Mesothelial cell of epicardium (in vitro differentiated cells): ENCODE data around the gene DHRS7B. TPM values are rescaled to one million over a fixed set of nuclear protein-coding genes. Genes with fewer than 3 reads are reported as not detected.
A peak's percentile ranks its signal among the peaks of the same experiment; 100 is the strongest.

Experiments used
- DNase-seq, 2 experiments: peaks; one replicate each; pipeline ENCODE4 v3.0.0; 2021; ENCODE audit warnings: low spot score in 2 of 2; ENCODE audit not compliant: unreplicated experiment in 2 of 2
- H3K27ac Mint-ChIP-seq: 2 replicates; pipeline ENCODE4 v1.8.0; 2021; ENCODE audit warnings: mixed read lengths
- H3K27me3 Mint-ChIP-seq: 2 replicates; pipeline ENCODE4 v1.8.0; 2021; ENCODE audit warnings: low read depth, mixed read lengths
- H3K36me3 Mint-ChIP-seq: 2 replicates; pipeline ENCODE4 v1.8.0; 2021; ENCODE audit warnings: mixed read lengths
- H3K4me1 Mint-ChIP-seq: 2 replicates; pipeline ENCODE4 v1.8.0; 2021; ENCODE audit warnings: mixed read lengths
- H3K4me3 Mint-ChIP-seq: 2 replicates; pipeline ENCODE4 v1.8.0; 2021; ENCODE audit warnings: mild to moderate bottlenecking, moderate library complexity, mixed read lengths
- H3K9me3 Mint-ChIP-seq: 2 replicates; pipeline ENCODE4 v1.8.0; 2021; ENCODE audit warnings: mixed read lengths
- total RNA-seq: library from RNA; stranded (reverse); gene quantifications from 3 replicates; pipeline ENCODE4 v1.2.1, GENCODE V29; 2021
- TF ChIP-seq, protein P1 (sequence below): fragments of 200-600 bp; sonication (generic); IDR thresholded peaks from one replicate; pipeline ENCODE4 v1.5.0; 2021; ENCODE audit warnings: antibody characterized with exemption; ENCODE audit not compliant: unreplicated experiment

The DHRS7B gene
- total RNA-seq, 1 donor from 2014 or later, result 19.8 TPM

DNA sequence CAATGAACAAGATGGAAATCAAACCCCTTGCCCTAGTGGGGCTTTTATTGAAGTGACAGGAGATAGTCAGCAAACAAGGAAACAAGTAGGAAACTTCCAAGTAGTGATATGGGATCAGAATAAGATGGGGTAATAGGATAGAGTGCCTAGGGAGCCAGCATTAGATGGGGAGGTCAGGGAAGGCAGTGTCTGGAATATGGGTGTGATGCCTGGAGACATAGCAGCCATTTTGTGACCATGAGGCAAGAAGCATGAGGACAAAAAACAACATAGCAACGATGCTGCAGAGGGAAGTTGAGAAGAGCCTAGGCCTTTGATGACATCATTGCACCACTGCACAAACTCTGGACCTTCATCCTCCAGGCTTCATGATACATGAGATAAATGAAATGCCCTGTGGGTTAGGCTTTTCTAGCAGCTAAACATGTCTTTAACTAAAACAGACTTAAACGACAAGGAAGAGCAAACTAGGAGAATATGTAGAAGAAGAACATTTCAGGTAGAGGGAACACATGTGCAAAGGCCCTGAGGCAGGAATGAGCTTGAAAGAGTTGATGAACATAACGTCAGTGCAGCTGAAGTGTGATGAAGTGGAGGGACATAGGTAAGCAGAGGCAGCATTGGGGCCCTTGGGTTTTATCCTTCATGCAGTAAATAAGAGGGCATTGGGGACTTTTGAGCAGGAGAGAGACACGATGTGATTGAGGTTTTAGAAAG, 105.4 kb downstream of the DHRS7B start:
- DNase-seq, result no peak
- peaks cover 9% of the 10 kb centered on the region for H3K9me3 Mint-ChIP-seq
- H3K27me3 Mint-ChIP-seq, result no peaks in the 10 kb centered on the region
- TF ChIP-seq, protein P1, sequence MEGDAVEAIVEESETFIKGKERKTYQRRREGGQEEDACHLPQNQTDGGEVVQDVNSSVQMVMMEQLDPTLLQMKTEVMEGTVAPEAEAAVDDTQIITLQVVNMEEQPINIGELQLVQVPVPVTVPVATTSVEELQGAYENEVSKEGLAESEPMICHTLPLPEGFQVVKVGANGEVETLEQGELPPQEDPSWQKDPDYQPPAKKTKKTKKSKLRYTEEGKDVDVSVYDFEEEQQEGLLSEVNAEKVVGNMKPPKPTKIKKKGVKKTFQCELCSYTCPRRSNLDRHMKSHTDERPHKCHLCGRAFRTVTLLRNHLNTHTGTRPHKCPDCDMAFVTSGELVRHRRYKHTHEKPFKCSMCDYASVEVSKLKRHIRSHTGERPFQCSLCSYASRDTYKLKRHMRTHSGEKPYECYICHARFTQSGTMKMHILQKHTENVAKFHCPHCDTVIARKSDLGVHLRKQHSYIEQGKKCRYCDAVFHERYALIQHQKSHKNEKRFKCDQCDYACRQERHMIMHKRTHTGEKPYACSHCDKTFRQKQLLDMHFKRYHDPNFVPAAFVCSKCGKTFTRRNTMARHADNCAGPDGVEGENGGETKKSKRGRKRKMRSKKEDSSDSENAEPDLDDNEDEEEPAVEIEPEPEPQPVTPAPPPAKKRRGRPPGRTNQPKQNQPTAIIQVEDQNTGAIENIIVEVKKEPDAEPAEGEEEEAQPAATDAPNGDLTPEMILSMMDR, result no peak
- H3K36me3 Mint-ChIP-seq, result no peaks in the 10 kb centered on the region
- H3K27ac Mint-ChIP-seq, result no peak overlapping the region
- H3K4me1 Mint-ChIP-seq, result no peaks in the 10 kb centered on the region
- H3K4me3 Mint-ChIP-seq, result no peak overlapping the region

DNA sequence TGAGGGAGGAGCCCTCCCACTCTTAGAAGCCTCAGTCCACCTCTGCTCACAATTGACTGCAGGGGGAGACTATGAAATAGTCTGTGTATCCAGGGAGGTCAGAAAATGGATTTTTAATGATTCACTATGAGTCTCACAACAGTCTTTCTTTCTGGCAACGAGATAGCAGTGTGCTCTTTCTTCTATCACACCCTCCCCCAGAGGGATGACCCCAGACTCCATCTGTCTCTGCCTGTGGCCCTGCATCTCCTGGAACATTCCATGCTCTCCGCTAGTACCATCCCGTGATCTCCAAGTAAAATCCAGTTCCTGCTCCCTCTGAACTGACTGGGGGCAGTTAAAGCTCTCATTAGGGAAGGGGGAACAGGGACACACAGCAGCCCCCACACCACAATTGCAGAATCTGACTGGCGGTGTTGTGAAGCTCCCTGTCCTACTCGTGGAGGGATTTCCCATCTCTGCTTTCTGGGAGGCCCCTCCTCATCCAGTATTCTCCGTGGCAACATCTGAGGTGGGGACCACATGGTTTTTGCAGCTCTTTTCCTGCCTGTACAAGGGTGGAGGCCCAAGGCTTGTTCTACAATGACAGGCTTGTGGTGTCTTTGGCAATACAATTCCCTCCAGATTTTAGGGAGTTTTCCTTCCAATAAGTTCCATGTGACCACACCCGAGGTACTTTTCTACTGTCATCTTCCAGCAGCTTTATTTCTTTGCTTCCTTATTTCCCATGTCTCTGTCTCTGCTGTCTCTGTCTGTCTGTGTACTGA, 107.0 kb downstream of the DHRS7B start:
- no peak overlapping the region for H3K4me3 Mint-ChIP-seq
- H3K27ac Mint-ChIP-seq, result no peak overlapping the region
- H3K27me3 Mint-ChIP-seq, result no peaks in the 10 kb centered on the region

GRCh38 chr17:21235921-21236320, 109.2 kb downstream of the DHRS7B start:
- Mint-ChIP-seq H3K4me1 (peaks cover 8% of the 10 kb centered on the region), H3K36me3 (no peaks in the 10 kb centered on the region), H3K9me3 (peaks cover 9% of the 10 kb centered on the region), H3K27ac (no peak overlapping the region), H3K27me3 (no peaks in the 10 kb centered on the region), H3K4me3 (no peak overlapping the region)
- DNase-seq, result no peak
- TF ChIP-seq, protein P1, result no peak

More for the DNA sequence above, 107.0 kb downstream of the DHRS7B start:
- Mint-ChIP-seq H3K4me1 (no peaks in the 10 kb centered on the region), H3K36me3 (no peaks in the 10 kb centered on the region), H3K9me3 (peaks cover 9% of the 10 kb centered on the region)
- no peak for DNase-seq
- TF ChIP-seq, protein P1, result no peak

DNA sequence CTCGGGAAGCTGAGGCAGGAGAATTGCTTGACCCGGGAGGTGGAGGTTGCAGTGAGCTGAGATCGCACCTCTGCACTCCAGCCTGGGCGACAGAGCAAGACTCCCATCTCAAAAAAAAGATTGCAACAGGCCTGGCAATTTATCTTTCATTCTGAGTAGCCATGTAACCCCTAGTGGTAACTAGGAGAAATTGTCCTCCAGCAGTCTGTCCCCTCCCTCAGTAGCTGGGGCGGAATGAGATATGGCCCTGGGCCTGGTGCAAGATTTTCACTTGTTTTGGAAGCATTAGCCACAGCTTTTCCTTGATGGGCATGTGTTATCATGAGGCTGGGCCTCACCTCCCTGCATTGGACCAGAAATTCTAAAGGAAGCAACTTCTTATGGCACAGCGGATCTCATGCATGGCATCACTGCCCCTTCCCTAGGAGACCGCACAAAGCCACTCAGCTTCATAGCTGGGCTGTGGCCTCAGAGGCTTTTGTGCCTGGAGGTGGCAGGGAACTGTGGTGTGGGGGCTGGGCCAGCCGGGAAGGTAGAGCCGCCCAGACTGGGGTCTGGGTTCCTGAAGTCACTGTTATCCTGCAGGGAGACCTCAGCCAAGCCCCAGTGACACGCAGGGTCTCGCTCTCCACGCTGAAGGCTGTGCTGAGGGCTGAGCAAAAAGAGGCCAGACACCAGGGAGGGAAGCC, 113.1 kb downstream of the DHRS7B start:
- TF ChIP-seq, protein P1, result peak; percentile 47
- H3K27me3 Mint-ChIP-seq, result no peaks in the 10 kb centered on the region
- H3K4me3 Mint-ChIP-seq, result no peak overlapping the region
- peaks cover 8% of the 10 kb centered on the region for H3K4me1 Mint-ChIP-seq
- H3K36me3 Mint-ChIP-seq, result no peaks in the 10 kb centered on the region
- no peak for DNase-seq
- H3K9me3 Mint-ChIP-seq, result no peaks in the 10 kb centered on the region
- H3K27ac Mint-ChIP-seq, result no peak overlapping the region

DNA sequence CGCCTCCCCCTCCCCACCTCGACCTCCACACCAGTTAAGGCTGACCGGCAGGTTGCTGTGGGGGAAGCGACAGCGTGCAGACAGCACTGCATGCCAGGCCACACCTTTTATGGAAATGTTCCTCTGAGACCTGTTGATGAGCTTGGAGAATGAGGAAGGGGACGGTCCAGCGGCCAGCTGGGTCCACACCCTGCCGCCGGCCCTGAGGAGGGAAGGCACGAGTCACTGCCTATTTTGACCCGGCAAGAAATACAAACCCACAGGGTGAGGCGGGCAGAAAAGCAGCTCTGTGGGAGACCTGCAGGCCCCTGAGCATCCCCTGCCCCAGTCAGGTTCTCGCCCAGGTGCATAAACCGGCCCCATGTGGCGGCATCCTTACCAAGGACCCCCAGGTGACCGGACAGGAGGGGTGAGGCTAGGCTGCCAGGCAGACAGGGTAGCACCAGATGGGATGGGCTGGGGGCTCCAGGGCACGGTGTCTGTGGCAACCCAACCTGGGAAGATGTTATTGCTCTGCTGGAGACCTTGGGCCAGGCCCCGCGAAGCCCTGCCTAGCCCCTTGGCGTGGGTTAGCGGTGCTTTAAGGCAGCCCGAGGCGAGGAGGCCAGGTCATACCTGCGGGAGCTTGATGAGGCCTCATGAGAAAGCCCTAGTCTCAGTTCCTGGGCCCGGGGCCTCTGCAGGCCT, 113.7 kb downstream of the DHRS7B start:
- Mint-ChIP-seq H3K9me3 (no peaks in the 10 kb centered on the region), H3K4me3 (no peak overlapping the region), H3K27me3 (no peaks in the 10 kb centered on the region), H3K4me1 (peaks cover 8% of the 10 kb centered on the region), H3K36me3 (no peaks in the 10 kb centered on the region), H3K27ac (no peak overlapping the region)
- no peak for DNase-seq
- TF ChIP-seq, protein P1, result no peak
